Loucy (cell line): ENCODE measurements around the gene MYH10.

Source experiments
- H2AFZ ChIP-seq: fragments of 200-600 bp; sonication (generic); 2 replicates; pipeline ENCODE4 v1.6.0; 2016; ENCODE audit warnings: antibody characterized with exemption, mild to moderate bottlenecking, low read length, moderate library complexity
- H3F3A ChIP-seq: fragments of 200-600 bp; 2 replicates; pipeline ENCODE4 v1.6.0; 2016; ENCODE audit warnings: antibody characterized with exemption, low read depth, mild to moderate bottlenecking
- H3K27me3 ChIP-seq: fragments of 200-600 bp; sonication (generic); 2 replicates; pipeline ENCODE4 v1.6.1; 2014; ENCODE audit warnings: low read length, mild to moderate bottlenecking; ENCODE audit not compliant: insufficient read depth, poor library complexity, severe bottlenecking
- H3K36me3 ChIP-seq: fragments of 200-600 bp; sonication (generic); 2 replicates; pipeline ENCODE4 v1.6.1; 2016; ENCODE audit warnings: low read length; ENCODE audit not compliant: insufficient read depth
- H3K4me1 ChIP-seq: fragments of 200-600 bp; sonication (generic); 2 replicates; pipeline ENCODE4 v1.5.1; 2014; ENCODE audit warnings: low read length, mild to moderate bottlenecking; ENCODE audit not compliant: insufficient read depth, poor library complexity, severe bottlenecking
- H3K4me2 ChIP-seq: fragments of 200-600 bp; sonication (generic); 2 replicates; pipeline ENCODE4 v1.6.0; 2014; ENCODE audit warnings: antibody characterized with exemption, low read length, low read depth, mild to moderate bottlenecking; ENCODE audit not compliant: poor library complexity, severe bottlenecking
- H3K4me3 ChIP-seq: fragments of 200-600 bp; sonication (generic); 2 replicates; pipeline ENCODE4 v1.5.1; 2014; ENCODE audit warnings: low read length, mild to moderate bottlenecking, mixed read lengths; ENCODE audit not compliant: poor library complexity, severe bottlenecking
- H3K79me2 ChIP-seq: fragments of 200-600 bp; sonication (generic); 2 replicates; pipeline ENCODE4 v1.6.1; 2014; ENCODE audit warnings: low read length; ENCODE audit not compliant: insufficient read depth
- H3K9ac ChIP-seq: fragments of 200-600 bp; sonication (generic); 2 replicates; pipeline ENCODE4 v1.6.0; 2014; ENCODE audit warnings: mild to moderate bottlenecking, low read depth, low read length, moderate library complexity; ENCODE audit not compliant: poor library complexity, severe bottlenecking
- H3K9me2 ChIP-seq: fragments of 200-600 bp; sonication (generic); replicated peaks from 2 replicates; pipeline ENCODE4 v1.6.1; 2016; ENCODE audit warnings: low read depth, low read length, mixed read lengths
- H3K9me3 ChIP-seq: fragments of 200-600 bp; sonication (generic); 2 replicates; pipeline ENCODE4 v1.6.1; 2014; ENCODE audit warnings: mild to moderate bottlenecking, antibody characterized with exemption, low read length, low read depth; ENCODE audit not compliant: insufficient read depth
- H4K20me1 ChIP-seq: fragments of 200-600 bp; sonication (generic); 2 replicates; pipeline ENCODE4 v1.6.0; 2014; ENCODE audit warnings: antibody characterized with exemption, low read length, mild to moderate bottlenecking; ENCODE audit not compliant: insufficient read depth, poor library complexity, severe bottlenecking
- EZH2phosphoT487 ChIP-seq: fragments of 200-600 bp; IDR thresholded peaks from 2 replicates; pipeline ENCODE4 v1.6.1; 2018; ENCODE audit warnings: antibody characterized with exemption, mild to moderate bottlenecking, moderate library complexity, borderline replicate concordance
- TF ChIP-seq, protein P1 (sequence below): fragments of 200-600 bp; sonication (generic); conservative IDR thresholded peaks from 2 replicates; pipeline ENCODE4 v1.5.1; 2014; ENCODE audit warnings: mild to moderate bottlenecking, antibody characterized with exemption, low read length

Gene MYH10

DNA sequence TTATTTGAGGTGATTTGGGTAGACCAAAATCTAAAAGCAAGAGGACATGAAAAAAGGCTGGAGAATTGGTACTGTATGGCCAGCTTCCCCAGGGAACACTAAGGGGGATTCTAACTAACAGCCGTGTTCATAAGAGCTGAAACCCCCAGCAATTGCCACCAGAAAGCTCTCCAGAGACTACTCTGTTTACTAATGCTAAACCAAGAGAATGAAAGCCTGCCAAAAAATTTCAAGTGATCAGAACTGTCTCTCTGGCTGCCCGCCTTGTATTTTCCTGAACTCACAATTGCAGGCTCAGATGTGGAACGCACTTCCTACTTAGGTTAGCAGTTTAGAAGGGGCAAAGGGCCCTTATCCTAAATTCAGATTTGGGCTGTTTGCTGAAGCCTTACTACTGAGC lies 24.1 kb downstream of the MYH10 start:
- Histone ChIP-seq H4K20me1 (peaks cover 30% of the 10 kb centered on the region), H3K4me1 (no peaks in the 10 kb centered on the region), H3K4me3 (no peak overlapping the region), H3K4me2 (no peak overlapping the region), H3K9ac (no peak overlapping the region), H3K9me2 (no peaks in the 10 kb centered on the region), H3K79me2 (peaks cover 76% of the 10 kb centered on the region), H3F3A (no peaks in the 10 kb centered on the region), H3K36me3 (peaks cover 25% of the 10 kb centered on the region; the same call in 1 of the 2 replicates), H3K27me3 (no peaks in the 10 kb centered on the region), H3K9me3 (no peaks in the 10 kb centered on the region), H2AFZ (no peak overlapping the region)
- no peak for TF ChIP-seq EZH2phosphoT487
- TF ChIP-seq, protein P1, sequence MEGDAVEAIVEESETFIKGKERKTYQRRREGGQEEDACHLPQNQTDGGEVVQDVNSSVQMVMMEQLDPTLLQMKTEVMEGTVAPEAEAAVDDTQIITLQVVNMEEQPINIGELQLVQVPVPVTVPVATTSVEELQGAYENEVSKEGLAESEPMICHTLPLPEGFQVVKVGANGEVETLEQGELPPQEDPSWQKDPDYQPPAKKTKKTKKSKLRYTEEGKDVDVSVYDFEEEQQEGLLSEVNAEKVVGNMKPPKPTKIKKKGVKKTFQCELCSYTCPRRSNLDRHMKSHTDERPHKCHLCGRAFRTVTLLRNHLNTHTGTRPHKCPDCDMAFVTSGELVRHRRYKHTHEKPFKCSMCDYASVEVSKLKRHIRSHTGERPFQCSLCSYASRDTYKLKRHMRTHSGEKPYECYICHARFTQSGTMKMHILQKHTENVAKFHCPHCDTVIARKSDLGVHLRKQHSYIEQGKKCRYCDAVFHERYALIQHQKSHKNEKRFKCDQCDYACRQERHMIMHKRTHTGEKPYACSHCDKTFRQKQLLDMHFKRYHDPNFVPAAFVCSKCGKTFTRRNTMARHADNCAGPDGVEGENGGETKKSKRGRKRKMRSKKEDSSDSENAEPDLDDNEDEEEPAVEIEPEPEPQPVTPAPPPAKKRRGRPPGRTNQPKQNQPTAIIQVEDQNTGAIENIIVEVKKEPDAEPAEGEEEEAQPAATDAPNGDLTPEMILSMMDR = no peak

DNA sequence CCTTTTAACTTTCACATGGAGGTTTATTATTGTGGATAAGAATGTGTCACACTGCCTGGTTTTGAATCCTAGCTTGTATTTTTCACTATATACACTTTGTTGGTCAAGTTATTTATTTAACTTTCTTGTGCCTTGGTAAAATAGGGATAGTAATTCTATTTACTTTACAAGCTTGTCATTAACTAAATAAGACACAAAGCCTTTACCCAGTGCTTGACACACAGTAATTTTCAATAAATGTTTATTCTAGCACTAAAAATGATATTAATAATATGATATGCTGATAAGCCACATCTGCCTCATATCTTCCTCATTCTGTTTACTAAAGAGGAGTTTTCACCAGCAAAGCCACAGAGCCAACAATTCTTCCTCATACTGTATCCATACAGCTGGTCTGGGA lies 27.8 kb downstream of the MYH10 start:
- no peak overlapping the region for H3K4me2 ChIP-seq
- no peak for TF ChIP-seq EZH2phosphoT487
- TF ChIP-seq, protein P1 = no peak
- H3K9me3 ChIP-seq = no peaks in the 10 kb centered on the region
- H3K36me3 ChIP-seq = peaks cover 51% of the 10 kb centered on the region; the same call in 1 of the 2 replicates
- no peak overlapping the region for H3K4me3 ChIP-seq
- H2AFZ ChIP-seq = no peak overlapping the region
- H3K4me1 ChIP-seq = no peaks in the 10 kb centered on the region
- H3K9ac ChIP-seq = no peak overlapping the region
- no peaks in the 10 kb centered on the region for H3K27me3 ChIP-seq
- H3K9me2 ChIP-seq = no peaks in the 10 kb centered on the region
- H3F3A ChIP-seq = no peaks in the 10 kb centered on the region
- H3K79me2 ChIP-seq = peaks cover 42% of the 10 kb centered on the region
- peaks cover 12% of the 10 kb centered on the region for H4K20me1 ChIP-seq

DNA sequence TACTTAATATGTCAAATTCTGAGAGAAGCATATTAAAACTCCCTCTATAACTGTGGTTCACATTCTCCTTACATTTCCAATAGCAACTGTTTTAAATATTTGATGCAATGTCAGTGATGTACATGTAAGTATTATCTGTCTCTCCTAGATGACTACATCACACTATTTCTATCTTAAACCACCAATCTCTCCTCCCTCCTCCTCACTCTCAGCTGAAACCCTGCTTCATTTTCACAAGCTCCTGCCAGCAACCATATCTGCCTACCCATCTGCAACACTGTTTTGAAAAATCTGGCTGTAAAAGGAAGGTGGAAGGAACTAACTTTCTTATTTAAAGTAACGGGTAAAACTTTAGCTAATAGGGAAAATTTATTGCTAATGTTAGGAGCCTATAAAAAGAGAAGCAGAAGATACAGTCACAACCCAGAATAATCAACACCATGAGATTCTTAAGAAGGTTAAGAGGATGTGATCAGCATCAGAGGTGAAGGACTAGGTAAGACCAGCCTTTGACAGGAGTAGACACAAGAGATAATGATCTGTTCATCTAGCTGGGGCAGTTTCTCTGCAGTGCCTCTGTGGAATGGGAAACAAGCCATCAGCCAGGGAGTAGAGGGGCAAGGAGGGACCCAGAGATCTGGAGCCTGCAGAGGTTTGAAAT lies 31.0 kb downstream of the MYH10 start:
- no peaks in the 10 kb centered on the region for H4K20me1 ChIP-seq
- H3K36me3 ChIP-seq = peaks cover 57% of the 10 kb centered on the region; the same call in 1 of the 2 replicates
- no peak overlapping the region for H2AFZ ChIP-seq
- H3K9me3 ChIP-seq = no peaks in the 10 kb centered on the region
- H3K4me2 ChIP-seq = no peak overlapping the region
- no peaks in the 10 kb centered on the region for H3F3A ChIP-seq
- peaks cover 17% of the 10 kb centered on the region; the same call in 1 of the 2 replicates for H3K79me2 ChIP-seq
- H3K27me3 ChIP-seq = no peaks in the 10 kb centered on the region
- no peak overlapping the region for H3K4me3 ChIP-seq
- no peaks in the 10 kb centered on the region for H3K9me2 ChIP-seq
- TF ChIP-seq EZH2phosphoT487 = no peak
- TF ChIP-seq, protein P1 = no peak
- H3K9ac ChIP-seq = no peak overlapping the region
- no peaks in the 10 kb centered on the region for H3K4me1 ChIP-seq
